NCI-H226 (cell line): Measurements from ENCODE around the gene FCHO1.

Source experiments
- DNase-seq: peaks from one replicate; pipeline ENCODE4 v3.0.0-alpha.2; 2015

FCHO1 gene

DNA sequence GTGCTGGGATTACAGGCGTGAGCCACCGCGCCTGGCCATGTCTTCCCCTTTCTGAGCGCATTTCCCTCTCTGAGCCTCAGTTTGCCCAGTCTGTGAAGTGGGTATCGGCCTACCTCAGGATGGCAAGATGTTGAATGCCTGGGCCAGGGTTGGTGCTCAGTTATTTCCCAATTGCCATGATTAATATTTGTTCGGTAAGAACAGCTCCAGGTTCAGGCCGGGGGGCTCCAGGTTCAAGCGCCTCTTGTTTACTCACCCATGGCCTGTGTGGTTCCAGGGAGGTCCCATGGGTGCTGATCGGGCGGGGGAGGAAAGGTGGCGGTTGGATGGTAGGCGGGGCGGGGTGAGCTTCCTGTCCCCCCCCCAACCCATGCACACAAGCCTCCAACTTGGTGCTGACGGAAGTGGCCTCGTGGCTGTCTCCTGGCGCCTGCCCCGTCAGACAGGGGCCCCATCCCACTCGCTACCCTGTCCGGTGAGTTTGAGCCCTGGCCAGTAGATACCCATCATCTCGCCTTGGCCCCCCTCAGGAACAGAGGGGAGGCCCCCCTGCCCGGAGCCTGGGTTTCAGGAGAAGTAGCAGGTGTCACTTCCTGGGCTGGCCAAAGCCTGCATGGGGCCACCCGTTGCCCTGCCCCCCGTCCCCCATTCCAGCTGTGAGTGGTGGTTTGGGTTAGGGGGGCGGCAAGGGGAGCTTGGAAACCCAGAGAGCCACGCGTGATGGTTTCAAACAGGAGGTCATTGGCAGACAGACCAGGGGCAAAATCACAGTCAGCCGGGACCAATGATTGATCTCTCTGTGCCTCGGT lies at the start of gene FCHO1:
Gene FCHO1 (plus strand): TSS at position 375 of the 809 bp plus-strand sequence. CDS start 3,688 bp downstream, outside the sequence.
- no peak for DNase-seq

GRCh38 chr19:17703824-17704463 lies 47.3 kb upstream of the FCHO1 start:
- peak; percentile 15 for DNase-seq

DNA sequence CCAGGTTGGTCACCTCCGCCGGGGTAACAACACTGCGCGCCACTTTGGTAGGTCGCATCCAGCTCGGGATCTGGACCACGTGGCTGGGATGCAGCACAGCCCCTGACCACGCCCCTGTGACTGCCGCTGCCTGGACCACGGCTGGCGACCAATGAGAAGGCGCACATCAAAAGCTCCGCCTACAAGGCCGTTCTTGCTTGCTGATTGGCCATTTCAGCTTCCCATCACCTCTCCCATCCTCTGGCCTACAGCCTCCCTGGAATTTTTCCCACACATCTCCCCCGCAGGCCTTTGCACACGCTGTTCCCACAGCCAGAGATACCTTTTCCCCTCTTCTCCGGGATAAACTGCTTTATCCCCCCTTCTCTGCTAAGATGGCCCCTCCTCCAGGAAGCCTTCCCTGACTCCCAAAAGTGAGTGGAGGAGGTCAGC lies 44.5 kb upstream of the FCHO1 start:
- DNase-seq, result peak; percentile 83

- no peak for DNase-seq
Measured at GRCh38 chr19:17711851-17712250, 39.4 kb upstream of the FCHO1 start.

- DNase-seq, result no peak
Measured at GRCh38 chr19:17716309-17716929, 34.9 kb upstream of the FCHO1 start.

DNA sequence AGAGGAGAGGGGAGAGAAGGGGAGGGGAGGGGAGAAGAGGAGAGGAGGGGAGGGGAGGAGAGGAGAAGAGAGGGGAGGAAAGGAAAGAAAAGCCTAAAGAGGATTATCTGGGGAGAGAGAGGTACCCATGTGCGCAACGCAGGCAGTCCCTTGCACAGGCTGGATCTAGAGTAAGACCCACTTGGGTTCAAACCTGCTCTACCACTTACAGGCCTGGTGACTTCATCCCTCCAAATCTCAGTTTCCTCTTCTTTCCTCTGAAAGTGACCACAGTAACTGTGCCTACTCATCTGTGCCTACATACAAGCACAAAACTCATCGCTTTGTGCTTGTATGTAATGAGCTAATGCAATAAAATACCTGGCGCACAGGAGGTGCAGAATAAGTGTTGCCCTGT lies 32.7 kb upstream of the FCHO1 start:
- no peak for DNase-seq

DNA sequence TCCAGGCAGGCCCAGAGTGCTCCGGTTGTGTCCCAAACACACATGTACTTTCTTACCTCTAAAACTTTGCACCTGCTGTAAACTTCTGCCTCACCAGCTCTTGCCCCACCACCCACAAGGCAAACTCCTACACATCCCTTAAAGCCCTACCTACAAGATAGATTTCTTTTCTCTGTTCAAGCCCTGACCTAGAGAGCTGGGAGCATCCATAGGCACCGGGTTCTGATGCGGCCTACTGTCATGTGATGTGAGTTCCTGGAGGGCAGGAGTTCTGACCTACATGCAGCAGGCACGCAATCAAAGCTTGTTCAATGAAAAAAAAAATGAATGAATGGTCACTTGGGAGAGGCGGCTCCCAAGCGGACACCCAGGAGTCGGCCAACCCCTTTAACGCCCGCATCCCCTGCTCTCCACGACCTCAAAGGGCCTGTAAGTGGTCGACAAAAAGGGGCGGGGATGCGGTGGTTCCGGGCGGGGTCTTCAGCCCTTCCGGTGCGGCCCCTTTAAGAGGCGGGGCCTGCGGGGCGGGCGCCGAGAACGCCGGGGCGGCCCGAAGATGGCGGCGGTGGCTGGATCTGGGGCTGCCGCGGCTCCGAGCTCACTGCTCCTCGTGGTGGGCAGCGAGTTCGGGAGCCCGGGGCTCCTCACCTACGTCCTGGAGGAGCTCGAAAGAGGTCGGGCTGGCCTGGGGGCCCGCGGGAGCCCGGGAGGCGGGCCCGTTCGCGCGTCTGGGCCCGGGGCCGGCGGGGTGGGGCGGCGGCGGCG lies 32.1 kb upstream of the FCHO1 start, which contains the start of gene MAP1S:
Gene MAP1S (plus strand): TSS at position 534 of the 765 bp plus-strand sequence. CDS start 23 bp downstream, at position 557.
- peak; percentile 49 for DNase-seq

DNA sequence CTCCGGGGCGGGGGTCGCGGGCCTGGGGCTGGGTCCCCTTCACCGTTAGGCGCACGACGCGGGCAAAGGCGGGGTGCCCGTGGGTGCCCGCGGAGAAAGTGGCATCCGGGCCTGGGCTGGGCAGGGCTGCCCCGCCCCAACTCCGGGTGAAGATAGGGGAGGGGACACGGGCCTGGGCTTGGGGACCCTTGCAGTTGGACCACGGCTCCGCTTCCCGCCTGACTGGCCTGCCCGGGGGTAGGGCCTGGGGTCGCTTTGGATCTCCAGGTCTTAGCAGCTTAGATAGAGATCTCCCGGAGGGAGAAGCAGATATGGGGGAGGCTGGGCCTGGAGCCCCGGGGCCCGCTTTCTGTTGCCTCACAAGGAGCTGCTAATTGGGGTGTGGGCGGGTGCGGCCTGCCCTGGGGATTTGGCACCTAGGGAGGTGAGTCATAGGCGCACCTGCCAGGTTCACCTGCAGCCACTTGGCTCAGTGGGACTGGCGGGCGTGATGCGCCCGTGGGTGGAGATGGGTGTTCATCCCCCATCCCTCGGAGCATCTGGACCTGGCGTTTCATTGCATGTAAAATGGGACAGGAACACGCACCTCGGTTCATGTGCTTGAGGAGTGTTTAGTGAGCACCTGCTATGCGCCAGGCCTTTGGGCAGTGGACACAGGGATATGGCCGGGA lies 31.4 kb upstream of the FCHO1 start:
- no peak for DNase-seq

- DNase-seq, result no peak
Measured at GRCh38 chr19:17720440-17720839, 30.8 kb upstream of the FCHO1 start.

DNA sequence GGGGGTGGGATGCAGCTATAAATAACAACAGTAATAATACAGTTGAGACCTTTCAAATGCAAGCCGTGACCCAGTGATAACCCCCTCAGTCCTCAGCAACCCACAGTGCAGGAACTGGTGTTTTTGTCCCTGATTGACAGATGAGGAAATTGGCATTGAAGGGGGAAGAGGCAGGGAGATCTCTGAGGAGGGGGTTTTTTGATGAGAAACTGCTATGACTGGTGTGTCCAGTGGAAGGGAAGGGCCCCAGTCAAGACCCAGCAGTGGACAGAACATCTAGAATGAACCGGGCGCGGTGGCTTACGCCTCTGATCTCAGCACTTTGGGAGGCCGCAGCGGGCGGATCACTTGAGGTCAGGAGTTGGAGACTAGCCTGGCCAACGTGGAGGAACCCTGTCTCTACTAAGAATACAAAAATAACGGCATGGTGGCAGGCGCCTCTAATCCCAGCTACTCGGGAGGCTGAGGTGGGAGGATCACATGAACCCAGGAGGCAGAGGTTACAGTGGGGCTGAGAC lies 30.1 kb upstream of the FCHO1 start:
- no peak for DNase-seq

DNA sequence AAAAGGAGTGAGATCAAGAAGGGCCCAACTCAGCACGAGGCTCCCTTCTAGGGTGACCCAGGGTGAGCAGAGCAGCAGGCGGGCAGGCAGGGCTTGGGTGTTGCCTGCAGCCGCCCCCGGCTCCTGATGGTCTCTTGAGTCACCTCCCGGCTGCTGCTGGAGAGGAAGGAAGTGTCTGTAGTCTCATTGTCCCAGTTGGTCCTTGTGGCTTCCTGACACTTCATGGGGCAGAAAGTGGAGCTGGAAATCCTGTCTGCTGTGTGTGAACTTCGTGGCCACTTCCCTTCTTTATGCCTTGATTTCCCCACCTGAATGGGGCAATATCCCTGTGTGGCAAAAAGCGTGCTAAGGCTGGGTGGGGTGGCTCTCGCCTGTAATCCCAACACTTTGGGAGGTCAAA lies 29.5 kb upstream of the FCHO1 start:
- no peak for DNase-seq

DNA sequence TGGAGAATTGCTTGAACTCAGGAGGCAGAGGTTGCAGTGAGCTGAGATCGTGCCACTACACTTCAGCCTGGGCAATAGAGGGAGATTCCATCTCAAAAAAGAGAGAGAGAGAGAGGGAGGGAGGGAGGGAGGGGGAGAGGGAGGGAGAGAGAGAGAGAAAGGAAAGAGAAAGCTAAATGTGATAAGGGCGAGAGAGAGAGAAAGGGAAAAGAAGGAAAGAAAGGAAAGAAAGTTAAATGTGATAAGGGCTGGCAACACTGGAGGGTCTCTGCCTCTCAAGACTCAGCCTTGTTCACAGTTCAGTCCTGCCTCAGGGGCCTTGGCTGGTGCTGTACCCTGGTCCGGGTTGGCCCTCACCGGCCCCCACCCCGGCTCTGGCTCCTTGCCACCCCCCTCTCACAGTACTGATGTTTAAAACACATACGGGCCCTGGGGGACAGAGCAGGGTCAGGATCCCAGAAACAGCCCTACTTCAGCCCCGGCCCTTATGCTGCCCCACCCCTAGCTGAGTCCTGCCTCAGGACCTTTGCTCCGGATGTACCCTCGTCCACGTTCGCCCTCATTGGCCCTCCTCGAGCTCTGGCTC lies 28.5 kb upstream of the FCHO1 start:
- DNase-seq, result no peak

- DNase-seq, result no peak
Measured at GRCh38 chr19:17724655-17725054, 26.6 kb upstream of the FCHO1 start.

DNA sequence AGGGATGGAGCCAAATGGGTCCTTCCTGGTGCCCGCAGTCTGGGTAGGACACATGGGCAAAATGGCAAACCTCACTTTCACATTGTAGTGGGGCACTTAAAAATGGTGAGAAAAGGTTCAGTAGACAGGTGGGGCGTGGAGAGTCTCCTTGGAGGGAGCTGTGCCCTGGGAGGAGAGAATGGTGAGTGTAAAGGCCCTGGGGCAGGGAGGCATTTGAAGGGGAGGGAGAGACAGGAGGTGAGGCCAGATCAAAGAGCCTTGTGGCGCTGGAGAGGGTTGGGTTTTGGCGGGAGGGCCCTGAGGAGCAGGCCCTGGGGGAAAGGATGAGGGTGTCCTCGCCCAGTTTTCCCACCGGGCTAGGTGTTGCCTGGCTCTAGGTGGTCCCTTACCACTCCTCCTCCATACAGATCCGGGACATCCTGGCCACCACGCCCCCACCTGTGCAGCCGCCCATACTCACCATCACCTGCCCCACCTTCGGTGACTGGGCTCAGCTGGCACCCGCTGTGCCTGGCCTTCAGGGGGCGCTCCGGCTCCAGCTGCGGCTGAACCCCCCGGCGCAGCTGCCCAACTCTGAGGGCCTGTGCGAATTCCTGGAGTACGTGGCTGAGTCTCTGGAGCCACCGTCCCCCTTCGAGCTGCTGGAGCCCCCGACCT lies 25.7 kb upstream of the FCHO1 start:
- DNase-seq, result no peak

- no peak for DNase-seq
Measured at GRCh38 chr19:17726136-17726741, 25.0 kb upstream of the FCHO1 start.

DNA sequence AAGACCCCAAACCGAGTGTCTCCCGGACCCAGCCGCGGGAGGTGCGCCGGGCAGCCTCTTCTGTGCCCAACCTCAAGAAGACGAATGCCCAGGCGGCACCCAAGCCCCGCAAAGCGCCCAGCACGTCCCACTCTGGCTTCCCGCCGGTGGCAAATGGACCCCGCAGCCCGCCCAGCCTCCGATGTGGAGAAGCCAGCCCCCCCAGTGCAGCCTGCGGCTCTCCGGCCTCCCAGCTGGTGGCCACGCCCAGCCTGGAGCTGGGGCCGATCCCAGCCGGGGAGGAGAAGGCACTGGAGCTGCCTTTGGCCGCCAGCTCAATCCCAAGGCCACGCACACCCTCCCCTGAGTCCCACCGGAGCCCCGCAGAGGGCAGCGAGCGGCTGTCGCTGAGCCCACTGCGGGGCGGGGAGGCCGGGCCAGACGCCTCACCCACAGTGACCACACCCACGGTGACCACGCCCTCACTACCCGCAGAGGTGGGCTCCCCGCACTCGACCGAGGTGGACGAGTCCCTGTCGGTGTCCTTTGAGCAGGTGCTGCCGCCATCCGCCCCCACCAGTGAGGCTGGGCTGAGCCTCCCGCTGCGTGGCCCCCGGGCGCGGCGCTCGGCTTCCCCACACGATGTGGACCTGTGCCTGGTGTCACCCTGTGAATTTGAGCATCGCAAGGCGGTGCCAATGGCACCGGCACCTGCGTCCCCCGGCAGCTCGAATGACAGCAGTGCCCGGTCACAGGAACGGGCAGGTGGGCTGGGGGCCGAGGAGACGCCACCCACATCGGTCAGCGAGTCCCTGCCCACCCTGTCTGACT lies 24.1 kb upstream of the FCHO1 start:
- DNase-seq, result no peak

GRCh38 chr19:17727843-17728242 lies 23.4 kb upstream of the FCHO1 start:
- DNase-seq, result no peak

DNA sequence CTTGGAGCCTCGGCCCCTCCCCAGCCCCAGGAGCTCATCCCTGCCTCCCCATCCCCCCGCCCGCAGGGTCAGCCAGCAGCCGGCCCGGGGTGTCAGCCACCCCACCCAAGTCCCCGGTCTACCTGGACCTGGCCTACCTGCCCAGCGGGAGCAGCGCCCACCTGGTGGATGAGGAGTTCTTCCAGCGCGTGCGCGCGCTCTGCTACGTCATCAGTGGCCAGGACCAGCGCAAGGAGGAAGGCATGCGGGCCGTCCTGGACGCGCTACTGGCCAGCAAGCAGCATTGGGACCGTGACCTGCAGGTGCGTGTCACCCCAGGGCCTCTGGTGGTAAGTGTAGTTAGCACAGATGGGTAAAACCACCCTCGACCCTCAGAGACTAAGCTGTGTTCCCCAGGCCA lies 18.1 kb upstream of the FCHO1 start:
- no peak for DNase-seq

DNA sequence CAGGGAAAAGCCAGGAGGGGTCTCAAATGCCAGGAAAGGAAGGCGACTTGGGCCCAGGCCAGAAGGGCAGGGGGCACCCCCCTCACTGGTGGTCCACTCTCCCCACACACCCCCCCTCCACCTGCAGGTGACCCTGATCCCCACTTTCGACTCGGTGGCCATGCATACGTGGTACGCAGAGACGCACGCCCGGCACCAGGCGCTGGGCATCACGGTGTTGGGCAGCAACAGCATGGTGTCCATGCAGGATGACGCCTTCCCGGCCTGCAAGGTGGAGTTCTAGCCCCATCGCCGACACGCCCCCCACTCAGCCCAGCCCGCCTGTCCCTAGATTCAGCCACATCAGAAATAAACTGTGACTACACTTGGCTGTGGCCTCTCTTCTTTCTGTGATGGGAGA lies 17.1 kb upstream of the FCHO1 start:
- DNase-seq, result no peak

DNA sequence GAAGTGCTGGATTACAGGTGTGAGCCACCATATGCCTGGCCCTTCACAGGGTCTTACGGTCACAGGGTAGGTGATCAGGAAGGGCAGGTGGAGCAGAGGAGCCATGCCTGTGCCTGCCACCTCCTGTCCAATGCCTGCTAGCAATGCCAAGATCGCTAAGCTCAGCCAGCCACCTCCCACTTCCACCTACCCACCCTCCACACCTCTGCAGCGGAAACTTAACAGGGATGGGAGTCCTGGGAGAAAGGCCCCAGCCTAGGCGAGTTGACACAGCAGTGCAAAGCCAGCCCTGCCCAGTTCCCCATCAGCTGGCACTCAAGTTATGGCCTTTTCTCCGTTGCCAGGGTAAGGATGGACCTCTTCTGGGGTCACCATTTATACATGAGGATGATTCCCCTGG lies 15.9 kb upstream of the FCHO1 start:
- DNase-seq, result no peak
